ENCODE results near the gene PLAC1. TPM values are rescaled to one million over a fixed set of nuclear protein-coding genes. Genes with fewer than 3 reads are reported as not detected.

The PLAC1 gene
- total RNA-seq, 1 experiment from 2014 or later, result 0.34 TPM

DNA sequence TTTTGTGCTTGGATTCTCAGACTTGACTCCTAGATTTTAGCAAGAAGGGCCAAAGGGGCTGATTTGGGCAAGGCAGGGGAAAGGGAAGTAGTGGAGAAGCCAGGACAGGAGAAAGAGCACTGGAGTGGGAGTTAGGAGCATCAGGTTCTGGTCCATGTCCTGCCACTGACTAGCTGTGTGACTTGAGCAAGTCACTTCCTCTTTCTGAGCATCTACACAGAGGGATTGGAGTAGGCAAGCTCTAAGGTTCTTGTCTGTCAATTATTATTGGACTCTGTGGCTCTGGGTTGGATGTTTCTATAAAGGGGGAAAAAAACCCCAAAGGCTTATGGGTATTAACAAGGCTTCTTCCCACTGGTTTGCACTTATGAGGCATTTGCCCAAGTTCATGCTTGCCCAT lies 24.4 kb downstream of the PLAC1 start:
- no peaks in the 10 kb centered on the region for H3K4me1 ChIP-seq (ENCODE audit: control insufficient read depth in 1 of 2, insufficient read depth in 2 of 2, low read length in 2 of 2)
- H3K4me2 ChIP-seq (ENCODE audit: low read length), result no peak overlapping the region
- no peak overlapping the region for H3K4me3 ChIP-seq (replicated peaks in 1 of 2; ENCODE audit: low read depth in 1 of 2, low read length in 2 of 2)
- POLR2A ChIA-PET, result no interaction called here
- no peaks in the 10 kb centered on the region for H3K27me3 ChIP-seq (ENCODE audit: insufficient read depth, low read length)
- BruUV-seq (replicated peaks), result no TSS peak
- CTCF ChIA-PET, result no interaction called here
- TF ChIP-seq TCF7L2 (IDR thresholded peaks at IDR 0.05; ENCODE audit: borderline replicate concordance, extremely low read depth, insufficient read depth, insufficient read length) (no peak), SP1 (IDR thresholded peaks at IDR 0.05; ENCODE audit: low read depth) (no peak), JUND (IDR thresholded peaks at IDR 0.05) (no peak), RAD21 (IDR thresholded peaks at IDR 0.05; ENCODE audit: low read depth) (no peak), ZNF274 (IDR thresholded peaks at IDR 0.05; ENCODE audit: low read depth, low read length) (no peak), EZH2 (IDR thresholded peaks at IDR 0.05) (no peak), SRF (IDR thresholded peaks at IDR 0.05; ENCODE audit: low read depth) (no peak), ELF1 (IDR thresholded peaks at IDR 0.05; ENCODE audit: borderline replicate concordance, low read depth) (no peak), ZFX (IDR thresholded peaks at IDR 0.05) (no peak), CEBPB (IDR thresholded peaks at IDR 0.05; ENCODE audit: low read depth) (no peak)
- TF ChIP-seq, protein P1, sequence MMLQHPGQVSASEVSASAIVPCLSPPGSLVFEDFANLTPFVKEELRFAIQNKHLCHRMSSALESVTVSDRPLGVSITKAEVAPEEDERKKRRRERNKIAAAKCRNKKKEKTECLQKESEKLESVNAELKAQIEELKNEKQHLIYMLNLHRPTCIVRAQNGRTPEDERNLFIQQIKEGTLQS (IDR thresholded peaks at IDR 0.05), result no peak
- TF ChIP-seq, protein P2, sequence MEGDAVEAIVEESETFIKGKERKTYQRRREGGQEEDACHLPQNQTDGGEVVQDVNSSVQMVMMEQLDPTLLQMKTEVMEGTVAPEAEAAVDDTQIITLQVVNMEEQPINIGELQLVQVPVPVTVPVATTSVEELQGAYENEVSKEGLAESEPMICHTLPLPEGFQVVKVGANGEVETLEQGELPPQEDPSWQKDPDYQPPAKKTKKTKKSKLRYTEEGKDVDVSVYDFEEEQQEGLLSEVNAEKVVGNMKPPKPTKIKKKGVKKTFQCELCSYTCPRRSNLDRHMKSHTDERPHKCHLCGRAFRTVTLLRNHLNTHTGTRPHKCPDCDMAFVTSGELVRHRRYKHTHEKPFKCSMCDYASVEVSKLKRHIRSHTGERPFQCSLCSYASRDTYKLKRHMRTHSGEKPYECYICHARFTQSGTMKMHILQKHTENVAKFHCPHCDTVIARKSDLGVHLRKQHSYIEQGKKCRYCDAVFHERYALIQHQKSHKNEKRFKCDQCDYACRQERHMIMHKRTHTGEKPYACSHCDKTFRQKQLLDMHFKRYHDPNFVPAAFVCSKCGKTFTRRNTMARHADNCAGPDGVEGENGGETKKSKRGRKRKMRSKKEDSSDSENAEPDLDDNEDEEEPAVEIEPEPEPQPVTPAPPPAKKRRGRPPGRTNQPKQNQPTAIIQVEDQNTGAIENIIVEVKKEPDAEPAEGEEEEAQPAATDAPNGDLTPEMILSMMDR (IDR thresholded peaks at IDR 0.05 in 2 of 3, conservative IDR thresholded peaks at IDR 0.05 in 1 of 3; ENCODE audit: borderline replicate concordance in 1 of 3, insufficient read depth in 1 of 3, low read depth in 2 of 3, low read length in 2 of 3), result no peak
- TF ChIP-seq, protein P3, sequence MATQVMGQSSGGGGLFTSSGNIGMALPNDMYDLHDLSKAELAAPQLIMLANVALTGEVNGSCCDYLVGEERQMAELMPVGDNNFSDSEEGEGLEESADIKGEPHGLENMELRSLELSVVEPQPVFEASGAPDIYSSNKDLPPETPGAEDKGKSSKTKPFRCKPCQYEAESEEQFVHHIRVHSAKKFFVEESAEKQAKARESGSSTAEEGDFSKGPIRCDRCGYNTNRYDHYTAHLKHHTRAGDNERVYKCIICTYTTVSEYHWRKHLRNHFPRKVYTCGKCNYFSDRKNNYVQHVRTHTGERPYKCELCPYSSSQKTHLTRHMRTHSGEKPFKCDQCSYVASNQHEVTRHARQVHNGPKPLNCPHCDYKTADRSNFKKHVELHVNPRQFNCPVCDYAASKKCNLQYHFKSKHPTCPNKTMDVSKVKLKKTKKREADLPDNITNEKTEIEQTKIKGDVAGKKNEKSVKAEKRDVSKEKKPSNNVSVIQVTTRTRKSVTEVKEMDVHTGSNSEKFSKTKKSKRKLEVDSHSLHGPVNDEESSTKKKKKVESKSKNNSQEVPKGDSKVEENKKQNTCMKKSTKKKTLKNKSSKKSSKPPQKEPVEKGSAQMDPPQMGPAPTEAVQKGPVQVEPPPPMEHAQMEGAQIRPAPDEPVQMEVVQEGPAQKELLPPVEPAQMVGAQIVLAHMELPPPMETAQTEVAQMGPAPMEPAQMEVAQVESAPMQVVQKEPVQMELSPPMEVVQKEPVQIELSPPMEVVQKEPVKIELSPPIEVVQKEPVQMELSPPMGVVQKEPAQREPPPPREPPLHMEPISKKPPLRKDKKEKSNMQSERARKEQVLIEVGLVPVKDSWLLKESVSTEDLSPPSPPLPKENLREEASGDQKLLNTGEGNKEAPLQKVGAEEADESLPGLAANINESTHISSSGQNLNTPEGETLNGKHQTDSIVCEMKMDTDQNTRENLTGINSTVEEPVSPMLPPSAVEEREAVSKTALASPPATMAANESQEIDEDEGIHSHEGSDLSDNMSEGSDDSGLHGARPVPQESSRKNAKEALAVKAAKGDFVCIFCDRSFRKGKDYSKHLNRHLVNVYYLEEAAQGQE (IDR thresholded peaks at IDR 0.05; ENCODE audit: low read depth), result no peak
- no peak overlapping the region for H2AFZ ChIP-seq (ENCODE audit: low read depth, low read length, poor library complexity, severe bottlenecking)
- no peaks in the 10 kb centered on the region for H3K36me3 ChIP-seq (ENCODE audit: control insufficient read depth in 1 of 2, insufficient read depth in 2 of 2, low read length in 2 of 2)
- RAD21 ChIA-PET (ENCODE audit: low non-redundant PET in 1 of 2, low total read pairs in 2 of 2, uncharacterized antibody in 2 of 2, unreplicated experiment in 2 of 2), result no interaction called here
- no peak overlapping the region for H3K9ac ChIP-seq (ENCODE audit: low read length)
- H3K9me3 ChIP-seq (ENCODE audit: control insufficient read depth in 1 of 2, insufficient read depth in 1 of 2, low read depth in 1 of 2, low read length in 2 of 2), result no peaks in the 10 kb centered on the region
- no peaks in the 10 kb centered on the region for H4K20me1 ChIP-seq (ENCODE audit: insufficient read depth)
- intact Hi-C loops (cut with micrococcal nuclease), result no loop called here
- no peaks in the 10 kb centered on the region for H3K9me2 ChIP-seq (ENCODE audit: insufficient read depth)
- no peaks in the 10 kb centered on the region for H3K79me2 ChIP-seq (ENCODE audit: insufficient read depth, low read length)
- DNase-seq (ENCODE audit: low read depth, low spot score) (no peak), ATAC-seq (no peak)
- H3K27ac ChIP-seq (ENCODE audit: low read depth, low read length), result no peak overlapping the region
